Adrenal gland (tissue), 12 donors: ENCODE measurements around the gene SCN8A. TPM values are rescaled to one million over a fixed set of nuclear protein-coding genes. Genes with fewer than 3 reads are reported as not detected.
A peak's percentile ranks its signal among the peaks of the same experiment; 100 is the strongest.
"Not testable (repeated sequence)": the region's sequence is repeated elsewhere in the genome, so short reads cannot be mapped to it uniquely, and the experiment has no call there.

ENCODE experiments used
- DNase-seq, 7 donors: peaks; one replicate each; pipeline ENCODE4 v3.0.0-alpha.2; 2019 to 2020
- H3K27ac ChIP-seq, 5 donors: fragments of 200-600 bp; sonication (generic) in 4 of 5; 1 replicate in 3 of 5; 2 replicates in 2 of 5; pipeline versions ENCODE4 v1.5.1 to v1.8.0; 2016 to 2020; ENCODE audit warnings: mild to moderate bottlenecking in 1 of 5
- H3K27me3 ChIP-seq: fragments of 200-600 bp; 2 replicates; pipeline ENCODE4 v1.8.0; 2021
- H3K36me3 ChIP-seq, 2 donors: fragments of 200-600 bp; replicated peaks in 1 of 2; 1 replicate in 1 of 2; 2 replicates in 1 of 2; pipeline versions ENCODE4 v1.5.1 to v1.8.0; 2018 to 2022
- H3K4me1 ChIP-seq, 2 donors: fragments of 200-600 bp; replicated peaks in 1 of 2; 1 replicate in 1 of 2; 2 replicates in 1 of 2; pipeline versions ENCODE4 v1.5.1 to v1.8.0; 2018 to 2021
- H3K4me3 ChIP-seq, 4 donors: fragments of 200-600 bp; sonication (generic) in 3 of 4; one replicate each; pipeline ENCODE4 v1.5.1; 2016 to 2018
- H3K9me3 ChIP-seq, 3 donors: fragments of 200-600 bp; sonication (generic) in 1 of 3; replicated peaks in 1 of 3; 1 replicate in 2 of 3; 2 replicates in 1 of 3; pipeline versions ENCODE4 v1.5.1 to v1.8.0; 2016 to 2021
- CTCF ChIP-seq, 6 experiments: fragments of 450-650 bp in 4 of 6; fragments of 200-600 bp in 2 of 6; sonication (generic) in 1 of 6; IDR thresholded peaks; 1 replicate in 5 of 6; 2 replicates in 1 of 6; pipeline versions ENCODE4 v1.5.1 to v1.8.0; 2016 to 2021; ENCODE audit warnings: antibody characterized with exemption in 6 of 6, mild to moderate bottlenecking in 2 of 6, moderate library complexity in 1 of 6
- POLR2A ChIP-seq, 2 donors: fragments of 450-650 bp; IDR thresholded peaks; one replicate each; pipeline ENCODE4 v1.6.1; 2017; ENCODE audit warnings: antibody characterized with exemption in 2 of 2, mild to moderate bottlenecking in 2 of 2, moderate library complexity in 1 of 2
- WGBS, 4 donors: extraction: QIAGEN DNeasy Blood & Tissue Kit in 2 of 4; methylation state at CpG; one replicate each; pipeline versions ENCODE4 v1.1.5 to v1.1.7; 2013 to 2017; 5-methylcytosine and 5-hydroxymethylcytosine counted together
- intact Hi-C, 2 donors: fragments of 100-400 bp; cut with DNase I; formaldehyde crosslinking; loops; one replicate each; pipeline versions ENCODE4 v1.14.1 to v1.15.0; 2022 to 2023
- polyA plus RNA-seq, 3 donors: library from polyadenylated mRNA; stranded (reverse); fragments of 200-250 nt in 2 of 3; fragments of 350-450 nt in 1 of 3; fragmentation: Illumina TruSeq in 1 of 3; extraction: RNeasy Lipid Tissue Mini Kit (QIAGEN cat#74804) in 1 of 3; gene quantifications; one replicate each; pipeline ENCODE4 v1.2.3, GENCODE V29; 2013 to 2014
- total RNA-seq, 9 donors: library from RNA; depleted of rRNA in 4 of 9; stranded (reverse); fragments of >200 nt in 4 of 9; fragments of 120-200 nt in 1 of 9; fragmentation: NEBNext Ultra II Directional in 1 of 9; extraction: Animal tissue kit (Norgen Biotek cat#: 25700) in 1 of 9; gene quantifications; one replicate each; pipeline versions ENCODE4 v1.1.0 to v1.2.4, GENCODE V29; 2013 to 2023
- donor health status: healthy with polysubstance abuse.
- donor health status: Bipolar disorder and iron deficiency.
- donor health status: DM: yes; HTN: yes; CAD: no.
- donor health status: DM: no; HTN: no; CAD: no.
- donor health status: DM: no; HTN: no; CAD: no.
- donor health status: DM: yes; HTN: yes; CAD: no.

SCN8A gene
- total and polyA plus RNA-seq, 12 donors: 0.69 to 7.0 (median 2.0) TPM

GRCh38 chr12:51593539-51593938, 2.5 kb downstream of the SCN8A start:
- WGBS, 4 donors: 5 to 10% (median 8%) methylated on average over 5 of the region's 5 CpGs
- peak in 6 of 7 donors; percentile 27 to 48 (median 34) for DNase-seq
- intact Hi-C loops: no loop called here

GRCh38 chr12:51598156-51598555, 7.1 kb downstream of the SCN8A start:
- H3K27me3 ChIP-seq: no peaks in the 10 kb centered on the region
- H3K4me1 ChIP-seq: no peaks in the 10 kb centered on the region
- no peaks in the 10 kb centered on the region for H3K9me3 ChIP-seq
- WGBS, 4 donors: 62 to 68% (median 66%) methylated on average over 4 of the region's 4 CpGs
- TF ChIP-seq CTCF (IDR thresholded peaks at IDR 0.05): no peak
- no peak for TF ChIP-seq POLR2A (IDR thresholded peaks at IDR 0.05)
- H3K4me3 ChIP-seq: no peak overlapping the region
- intact Hi-C loops: no loop called here
- DNase-seq: no peak
- no peaks in the 10 kb centered on the region for H3K36me3 ChIP-seq
- no peak overlapping the region for H3K27ac ChIP-seq

More at GRCh38 chr12:51593539-51593938, 2.5 kb downstream of the SCN8A start:
- Histone ChIP-seq H3K27me3 (no peaks in the 10 kb centered on the region), H3K9me3 (no peaks in the 10 kb centered on the region), H3K4me1 (peaks cover 0 to 5% of the 10 kb centered on the region in 2 donors), H3K36me3 (no peaks in the 10 kb centered on the region), H3K27ac (no peak overlapping the region), H3K4me3 (no peak overlapping the region)
- no peak for TF ChIP-seq POLR2A (IDR thresholded peaks at IDR 0.05)
- no peak for TF ChIP-seq CTCF (IDR thresholded peaks at IDR 0.05)

- intact Hi-C loops: no loop called here
- Histone ChIP-seq H3K36me3 (no peaks in the 10 kb centered on the region), H3K4me3 (no peak overlapping the region), H3K27me3 (no peaks in the 10 kb centered on the region), H3K27ac (no peak overlapping the region), H3K4me1 (no peaks in the 10 kb centered on the region), H3K9me3 (no peaks in the 10 kb centered on the region)
- TF ChIP-seq CTCF (IDR thresholded peaks at IDR 0.05): no peak
- TF ChIP-seq POLR2A (IDR thresholded peaks at IDR 0.05): no peak
- 79 to 89% (median 83%) methylated on average over 1 of the region's 1 CpG for WGBS, 4 donors
- no peak for DNase-seq
These were observed 9.7 kb downstream of the SCN8A start for GRCh38 chr12:51600721-51601120.

GRCh38 chr12:51601241-51601640, 10.2 kb downstream of the SCN8A start:
- H3K4me1 ChIP-seq: no peaks in the 10 kb centered on the region
- H3K4me3 ChIP-seq: no peak overlapping the region
- DNase-seq: no peak
- no peaks in the 10 kb centered on the region for H3K27me3 ChIP-seq
- H3K9me3 ChIP-seq: no peaks in the 10 kb centered on the region
- no peaks in the 10 kb centered on the region for H3K36me3 ChIP-seq
- intact Hi-C loops: no loop called here
- H3K27ac ChIP-seq: no peak overlapping the region
- TF ChIP-seq POLR2A (IDR thresholded peaks at IDR 0.05) (no peak), CTCF (IDR thresholded peaks at IDR 0.05) (no peak)

- H3K36me3 ChIP-seq, H3K27ac ChIP-seq, H3K27me3 ChIP-seq, H3K9me3 ChIP-seq, intact Hi-C loops, DNase-seq, H3K4me3 ChIP-seq, H3K4me1 ChIP-seq: not testable (repeated sequence)
- WGBS, 4 donors: 86 to 100% (median 95%) methylated on average over 1 of the region's 1 CpG
These were observed 14.9 kb downstream of the SCN8A start for GRCh38 chr12:51605896-51606295.

GRCh38 chr12:51607197-51607596, 16.2 kb downstream of the SCN8A start:
- H3K27me3 ChIP-seq, H3K4me1 ChIP-seq, H3K27ac ChIP-seq, intact Hi-C loops, H3K9me3 ChIP-seq, H3K36me3 ChIP-seq, DNase-seq, H3K4me3 ChIP-seq: not testable (repeated sequence)
- WGBS, 4 donors: 81 to 91% (median 85%) methylated on average over 2 of the region's 2 CpGs
